ENCODE data around the gene ZC3H10.

DNA sequence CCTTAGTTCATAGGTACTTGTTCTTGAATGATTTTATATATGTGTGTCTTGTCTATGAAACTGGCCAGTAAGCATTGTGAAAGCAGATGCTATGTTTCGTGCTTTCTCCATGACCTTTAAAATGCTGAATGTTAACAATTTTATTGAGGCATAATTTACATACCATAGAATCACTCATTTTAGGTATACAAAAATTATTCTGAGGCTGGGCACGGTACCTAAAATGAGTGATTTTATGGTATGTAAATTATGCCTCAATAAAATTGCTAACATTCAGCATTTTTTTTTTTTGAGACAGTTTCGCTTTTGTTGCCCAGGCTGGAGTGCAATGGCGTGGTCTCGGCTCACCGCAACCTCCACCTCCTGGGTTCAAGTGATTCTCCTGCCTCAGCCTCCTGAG lies 16.8 kb downstream of the ZC3H10 start:
- TF ChIP-seq CTCF (conservative IDR thresholded peaks at IDR 0.05 in 1 of 2, IDR thresholded peaks at IDR 0.05 in 1 of 2; ENCODE audit: extremely low read depth in 1 of 2, insufficient read depth in 1 of 2, low read depth in 1 of 2, low read length in 2 of 2) (no peak), EZH2 (IDR thresholded peaks at IDR 0.05; ENCODE audit: borderline replicate concordance, low read length) (no peak)

Measured in mammary epithelial cell (primary cell).